ENCODE data around the gene FGF12.

FGF12 gene

DNA sequence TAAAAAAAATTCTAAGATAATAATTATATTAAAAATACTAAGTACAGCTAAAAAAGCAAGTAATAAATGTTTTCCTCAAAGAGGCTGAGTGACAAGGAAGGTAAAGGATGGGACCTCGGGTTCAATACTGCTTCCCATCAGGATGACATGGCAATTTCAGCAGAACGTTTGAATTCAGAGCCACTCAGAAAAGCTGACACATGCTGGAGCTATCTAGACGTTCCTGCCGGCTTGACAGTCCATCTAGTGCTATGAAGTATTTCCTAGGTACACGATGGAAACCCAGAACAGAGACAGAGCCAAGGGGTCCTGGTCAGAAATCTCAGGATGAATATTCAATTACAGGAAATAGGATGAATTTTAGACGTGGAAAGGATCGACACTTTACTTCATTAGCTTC, 361.8 kb downstream of the FGF12 start:
- H3K4me1 Mint-ChIP-seq (ENCODE audit: low read depth) = no peaks in the 10 kb centered on the region
- H3K27ac Mint-ChIP-seq = no peak overlapping the region
- no peak overlapping the region for H3K4me3 Mint-ChIP-seq
- no peaks in the 10 kb centered on the region for H3K27me3 Mint-ChIP-seq
- H3K9me3 Mint-ChIP-seq = no peaks in the 10 kb centered on the region
- no peaks in the 10 kb centered on the region for H3K36me3 Mint-ChIP-seq (ENCODE audit: low read depth)

GRCh38 chr3:192364316-192364715, 363.0 kb downstream of the FGF12 start:
- H3K4me3 Mint-ChIP-seq = no peak overlapping the region
- no peaks in the 10 kb centered on the region for H3K9me3 Mint-ChIP-seq
- no peaks in the 10 kb centered on the region for H3K36me3 Mint-ChIP-seq (ENCODE audit: low read depth)
- H3K4me1 Mint-ChIP-seq (ENCODE audit: low read depth) = no peaks in the 10 kb centered on the region
- no peak overlapping the region for H3K27ac Mint-ChIP-seq
- no peaks in the 10 kb centered on the region for H3K27me3 Mint-ChIP-seq

DNA sequence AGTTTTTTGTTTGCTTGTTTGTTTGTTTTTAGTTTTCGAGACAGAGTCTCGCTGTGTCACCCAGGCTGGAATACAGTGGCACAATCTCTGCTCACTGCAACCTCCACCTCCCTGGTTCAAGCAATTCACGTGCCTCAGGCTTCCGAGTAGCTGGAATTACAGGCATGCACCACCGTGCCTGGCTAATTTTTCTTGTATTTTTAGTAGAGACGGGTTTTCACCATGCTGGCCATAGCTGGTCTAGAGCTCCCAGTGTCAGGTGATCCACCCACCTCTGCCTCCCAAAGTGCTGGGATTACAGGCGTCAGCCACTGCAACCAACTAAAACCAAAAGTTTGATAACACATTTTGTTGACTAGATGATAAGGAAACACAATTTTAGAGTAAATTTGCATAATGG, 372.7 kb downstream of the FGF12 start:
- H3K9me3 Mint-ChIP-seq = no peaks in the 10 kb centered on the region

GRCh38 chr3:192352142-192352541, 375.2 kb downstream of the FGF12 start:
- Mint-ChIP-seq H3K4me1 (ENCODE audit: low read depth) (no peaks in the 10 kb centered on the region), H3K4me3 (no peak overlapping the region), H3K36me3 (ENCODE audit: low read depth) (no peaks in the 10 kb centered on the region), H3K27ac (no peak overlapping the region), H3K27me3 (no peaks in the 10 kb centered on the region), H3K9me3 (no peaks in the 10 kb centered on the region)

More for the DNA sequence above, 372.7 kb downstream of the FGF12 start:
- no peaks in the 10 kb centered on the region for H3K36me3 Mint-ChIP-seq (ENCODE audit: low read depth)
- H3K4me1 Mint-ChIP-seq (ENCODE audit: low read depth) = no peaks in the 10 kb centered on the region
- H3K4me3 Mint-ChIP-seq = no peak overlapping the region
- no peak overlapping the region for H3K27ac Mint-ChIP-seq
- H3K27me3 Mint-ChIP-seq = no peaks in the 10 kb centered on the region

- no peak overlapping the region for H3K27ac Mint-ChIP-seq
- no peaks in the 10 kb centered on the region for H3K9me3 Mint-ChIP-seq
- H3K36me3 Mint-ChIP-seq (ENCODE audit: low read depth) = no peaks in the 10 kb centered on the region
- H3K4me3 Mint-ChIP-seq = no peak overlapping the region
- H3K27me3 Mint-ChIP-seq = no peaks in the 10 kb centered on the region
- H3K4me1 Mint-ChIP-seq (ENCODE audit: low read depth) = no peaks in the 10 kb centered on the region
Measured at GRCh38 chr3:192351441-192351840, 375.9 kb downstream of the FGF12 start.

DNA sequence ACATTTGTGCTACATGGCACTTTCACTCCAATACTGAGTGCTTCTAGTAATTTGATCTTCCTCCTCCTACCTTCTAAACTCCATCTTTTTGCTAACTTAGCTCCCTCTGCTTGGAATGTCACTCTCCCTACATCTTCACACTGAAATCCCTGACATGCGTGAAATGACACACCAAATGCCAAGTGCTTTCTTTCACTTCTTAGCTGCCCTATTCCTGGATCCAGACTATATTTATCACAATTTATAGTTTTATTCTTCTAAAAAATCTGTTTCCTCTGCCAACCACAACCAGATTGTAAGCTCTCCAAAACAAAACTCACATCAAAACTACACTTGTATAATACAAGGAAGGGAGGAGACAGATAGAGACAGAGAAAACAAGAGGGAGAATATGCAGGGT, 387.3 kb downstream of the FGF12 start:
- Mint-ChIP-seq H3K36me3 (ENCODE audit: low read depth) (no peaks in the 10 kb centered on the region), H3K27ac (no peak overlapping the region), H3K4me1 (ENCODE audit: low read depth) (no peaks in the 10 kb centered on the region), H3K4me3 (no peak overlapping the region), H3K27me3 (peaks cover 7% of the 10 kb centered on the region), H3K9me3 (no peaks in the 10 kb centered on the region)

DNA sequence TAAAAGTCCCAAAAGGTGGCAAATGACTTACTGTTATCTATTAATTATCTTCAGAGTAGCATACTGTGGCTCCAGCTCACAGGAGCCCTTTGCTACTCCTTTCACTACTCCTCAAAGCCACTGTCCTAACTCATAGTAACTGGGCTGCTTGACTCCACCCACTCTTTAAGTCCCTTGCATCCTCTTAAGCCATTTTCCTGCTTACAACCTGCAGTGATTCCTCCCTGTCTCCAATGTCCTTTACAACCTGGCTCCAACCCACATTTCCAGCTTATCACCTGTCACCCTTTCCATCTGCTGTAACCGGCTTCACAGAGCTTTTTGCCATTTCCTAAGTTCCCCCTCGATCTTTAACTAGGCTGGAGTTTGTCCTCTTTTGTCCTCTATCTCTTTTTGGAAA, 388.1 kb downstream of the FGF12 start:
- H3K27me3 Mint-ChIP-seq = peaks cover 7% of the 10 kb centered on the region

DNA sequence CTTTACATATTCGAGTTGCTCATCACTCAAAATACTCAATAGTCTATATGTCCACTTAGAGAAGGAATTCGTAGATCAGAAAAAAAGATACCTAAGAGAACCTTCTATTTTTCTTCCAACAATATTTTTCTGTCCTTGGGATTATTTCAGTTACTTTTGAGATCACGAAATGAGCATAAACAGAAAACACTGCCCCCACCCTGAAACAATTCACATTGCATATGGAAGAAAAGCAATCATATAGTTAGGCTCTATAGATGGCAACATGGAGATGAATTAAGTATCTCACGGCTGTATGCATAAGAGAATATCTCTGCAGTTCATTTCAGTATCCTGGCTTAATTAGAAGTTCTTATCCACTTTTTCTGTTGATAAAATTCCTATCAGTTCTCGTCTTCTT, 391.1 kb downstream of the FGF12 start:
- Mint-ChIP-seq H3K27ac (no peak overlapping the region), H3K36me3 (ENCODE audit: low read depth) (no peaks in the 10 kb centered on the region), H3K27me3 (peaks cover 4% of the 10 kb centered on the region), H3K4me1 (ENCODE audit: low read depth) (peaks cover 9% of the 10 kb centered on the region), H3K9me3 (peaks cover 4% of the 10 kb centered on the region), H3K4me3 (no peak overlapping the region)

More for the DNA sequence above, 388.1 kb downstream of the FGF12 start:
- Mint-ChIP-seq H3K36me3 (ENCODE audit: low read depth) (no peaks in the 10 kb centered on the region), H3K27ac (no peak overlapping the region), H3K9me3 (no peaks in the 10 kb centered on the region), H3K4me1 (ENCODE audit: low read depth) (no peaks in the 10 kb centered on the region), H3K4me3 (no peak overlapping the region)

DNA sequence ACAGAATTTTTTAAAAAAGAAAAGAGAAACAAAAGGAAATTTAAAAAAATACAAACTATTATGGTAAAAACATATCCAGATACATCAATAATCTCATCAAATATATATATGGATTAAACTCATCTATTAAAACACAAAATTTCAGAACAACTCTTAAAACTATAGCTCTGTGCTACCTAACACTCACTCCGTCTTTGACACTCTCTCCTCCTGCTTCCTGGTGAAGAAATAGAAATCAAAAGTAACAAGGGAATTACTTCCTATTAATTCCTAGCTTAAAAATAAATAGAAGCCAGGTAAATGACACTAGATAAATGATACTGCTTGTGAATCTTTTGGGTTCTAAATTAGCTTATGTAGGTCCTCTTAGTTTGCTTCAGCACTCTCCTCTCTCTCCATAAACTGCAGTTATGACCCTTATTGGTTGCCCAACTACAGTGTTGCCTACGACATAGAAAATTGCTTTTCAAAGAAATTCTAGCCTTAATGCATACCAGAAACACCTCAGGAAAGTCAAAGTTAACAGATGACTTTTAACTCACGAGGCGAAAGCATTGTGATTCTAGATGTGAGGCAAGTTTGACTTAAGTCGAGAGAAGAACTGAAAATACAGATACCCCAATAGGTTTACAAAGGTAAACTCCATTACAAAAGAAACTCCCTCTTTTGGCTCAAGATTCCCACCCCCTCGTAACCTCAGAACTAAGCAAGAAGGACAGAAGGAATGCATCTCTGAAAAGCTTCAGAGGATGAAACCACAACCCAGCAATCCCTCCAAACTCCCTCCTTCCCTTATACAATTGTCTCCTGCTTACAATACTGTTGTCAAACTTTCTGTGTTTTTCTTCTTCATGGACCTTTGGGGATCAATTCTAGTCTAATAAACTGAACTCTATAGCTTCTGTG, 394.7 kb downstream of the FGF12 start:
- Mint-ChIP-seq H3K27ac (no peak overlapping the region), H3K9me3 (peaks cover 4% of the 10 kb centered on the region), H3K4me3 (no peak overlapping the region), H3K36me3 (ENCODE audit: low read depth) (no peaks in the 10 kb centered on the region), H3K4me1 (ENCODE audit: low read depth) (peaks cover 9% of the 10 kb centered on the region), H3K27me3 (no peaks in the 10 kb centered on the region)

GRCh38 chr3:192331749-192332385, 395.5 kb downstream of the FGF12 start:
- H3K4me1 Mint-ChIP-seq (ENCODE audit: low read depth) = peaks cover 9% of the 10 kb centered on the region
- no peaks in the 10 kb centered on the region for H3K36me3 Mint-ChIP-seq (ENCODE audit: low read depth)
- no peak overlapping the region for H3K4me3 Mint-ChIP-seq
- H3K27me3 Mint-ChIP-seq = no peaks in the 10 kb centered on the region
- peaks cover 4% of the 10 kb centered on the region for H3K9me3 Mint-ChIP-seq
- no peak overlapping the region for H3K27ac Mint-ChIP-seq

DNA sequence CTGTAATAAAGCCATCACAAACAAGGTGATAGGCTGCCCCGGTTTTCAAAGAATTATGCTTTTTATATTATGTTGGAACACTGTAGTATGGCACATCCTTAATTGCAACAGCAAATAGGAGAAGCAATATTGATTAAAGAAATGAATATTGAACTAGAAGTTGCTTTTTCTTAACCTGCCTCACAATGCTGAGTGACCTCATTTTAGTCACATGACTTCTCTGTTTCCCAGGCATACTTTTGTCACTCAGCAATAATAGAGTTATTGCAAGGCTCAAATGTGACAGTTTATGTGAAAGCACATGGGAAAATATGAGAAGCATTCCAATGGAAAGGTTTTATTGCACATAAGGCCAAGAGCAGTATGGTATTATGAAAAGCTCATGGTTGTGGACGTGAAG, 400.7 kb downstream of the FGF12 start:
- Mint-ChIP-seq H3K36me3 (ENCODE audit: low read depth) (no peaks in the 10 kb centered on the region), H3K9me3 (peaks cover 6% of the 10 kb centered on the region), H3K27ac (no peak overlapping the region), H3K4me1 (ENCODE audit: low read depth) (peaks cover 2% of the 10 kb centered on the region), H3K27me3 (no peaks in the 10 kb centered on the region), H3K4me3 (no peak overlapping the region)

DNA sequence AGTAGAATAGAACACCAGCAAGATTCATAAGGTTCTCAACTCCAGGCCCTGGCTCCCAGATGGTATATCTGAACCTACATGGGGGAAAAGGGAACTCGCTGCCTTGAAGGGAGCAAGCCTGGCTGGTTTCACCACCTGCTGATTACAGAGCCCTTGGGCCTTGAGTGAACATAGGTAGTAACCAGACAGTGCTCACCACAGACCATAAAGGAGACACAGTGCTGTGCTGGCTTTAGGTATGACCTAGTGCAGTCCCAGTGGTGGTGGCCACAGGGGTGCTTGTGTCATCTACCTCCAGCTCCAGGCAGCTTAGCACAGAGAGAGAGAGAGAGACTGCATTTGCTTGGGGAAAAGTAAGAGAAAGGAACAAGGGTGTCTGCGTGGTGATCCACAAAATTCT, 409.8 kb downstream of the FGF12 start:
- Mint-ChIP-seq H3K27ac (no peak overlapping the region), H3K9me3 (peaks cover 3% of the 10 kb centered on the region), H3K4me1 (ENCODE audit: low read depth) (no peaks in the 10 kb centered on the region), H3K4me3 (no peak overlapping the region), H3K27me3 (no peaks in the 10 kb centered on the region), H3K36me3 (ENCODE audit: low read depth) (no peaks in the 10 kb centered on the region)

- Mint-ChIP-seq H3K4me3 (no peak overlapping the region), H3K4me1 (ENCODE audit: low read depth) (no peaks in the 10 kb centered on the region), H3K9me3 (peaks cover 4% of the 10 kb centered on the region), H3K27ac (no peak overlapping the region), H3K36me3 (ENCODE audit: low read depth) (no peaks in the 10 kb centered on the region), H3K27me3 (no peaks in the 10 kb centered on the region)
Measured at GRCh38 chr3:192313605-192314004, 413.7 kb downstream of the FGF12 start.

DNA sequence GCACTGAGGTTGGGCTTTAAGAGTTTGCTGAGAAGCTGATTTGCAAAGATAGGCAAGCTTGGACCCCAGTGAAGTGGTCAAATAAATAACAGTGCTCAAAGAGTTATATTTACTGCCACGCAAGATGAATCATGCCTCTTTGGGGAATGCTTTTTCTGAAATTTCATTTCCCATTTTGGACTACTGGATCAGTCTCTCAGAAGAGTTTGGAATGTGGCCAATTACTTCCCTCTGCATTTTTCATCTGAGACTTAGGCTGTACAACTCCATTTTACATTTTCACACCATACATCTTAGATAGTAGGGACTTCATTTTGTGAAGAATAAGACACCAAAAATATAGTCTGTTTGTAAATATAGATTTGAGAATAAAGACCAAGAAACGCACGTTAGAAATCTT, 419.7 kb downstream of the FGF12 start:
- Mint-ChIP-seq H3K4me1 (ENCODE audit: low read depth) (no peaks in the 10 kb centered on the region), H3K36me3 (ENCODE audit: low read depth) (no peaks in the 10 kb centered on the region), H3K27ac (no peak overlapping the region)

GRCh38 chr3:192303235-192303634, 424.1 kb downstream of the FGF12 start:
- Mint-ChIP-seq H3K4me3 (no peak overlapping the region), H3K27me3 (no peaks in the 10 kb centered on the region), H3K9me3 (peaks cover 4% of the 10 kb centered on the region), H3K36me3 (ENCODE audit: low read depth) (no peaks in the 10 kb centered on the region), H3K27ac (no peak overlapping the region), H3K4me1 (ENCODE audit: low read depth) (no peaks in the 10 kb centered on the region)

More for the DNA sequence above, 419.7 kb downstream of the FGF12 start:
- no peak overlapping the region for H3K4me3 Mint-ChIP-seq
- H3K9me3 Mint-ChIP-seq = peaks cover 5% of the 10 kb centered on the region
- H3K27me3 Mint-ChIP-seq = no peaks in the 10 kb centered on the region

Data from stimulated activated naive CD8-positive, alpha-beta T cell treated with anti-CD3 and anti-CD28 coated beads, Interleukin-15, Interleukin-2, amounts not matched to agents 100 ng/mL and 50 ng/mL, for 24 hours (primary cell).